Measurements from ENCODE around the gene SUGP1.

SUGP1 gene

GRCh38 chr19:19270749-19271571 is 49.3 kb downstream of the SUGP1 start:
- Mint-ChIP-seq H3K9me3 (no peaks in the 10 kb centered on the region), H3K36me3 (ENCODE audit: low read depth) (peaks cover 9% of the 10 kb centered on the region), H3K4me1 (ENCODE audit: low read depth) (peaks cover 4% of the 10 kb centered on the region), H3K27me3 (ENCODE audit: low read depth) (peaks cover 30% of the 10 kb centered on the region), H3K27ac (no peak overlapping the region), H3K4me3 (no peak overlapping the region)

GRCh38 chr19:19269952-19270694 is 50.2 kb downstream of the SUGP1 start:
- H3K27me3 Mint-ChIP-seq (ENCODE audit: low read depth), result peaks cover 36% of the 10 kb centered on the region
- H3K36me3 Mint-ChIP-seq (ENCODE audit: low read depth), result peaks cover 9% of the 10 kb centered on the region
- no peak overlapping the region for H3K27ac Mint-ChIP-seq
- H3K9me3 Mint-ChIP-seq, result no peaks in the 10 kb centered on the region
- peaks cover 4% of the 10 kb centered on the region for H3K4me1 Mint-ChIP-seq (ENCODE audit: low read depth)
- H3K4me3 Mint-ChIP-seq, result no peak overlapping the region

- peaks cover 36% of the 10 kb centered on the region for H3K27me3 Mint-ChIP-seq (ENCODE audit: low read depth)
- H3K4me3 Mint-ChIP-seq, result no peak overlapping the region
- peaks cover 5% of the 10 kb centered on the region for H3K36me3 Mint-ChIP-seq (ENCODE audit: low read depth)
- H3K4me1 Mint-ChIP-seq (ENCODE audit: low read depth), result peaks cover 4% of the 10 kb centered on the region
- H3K27ac Mint-ChIP-seq, result no peak overlapping the region
- no peaks in the 10 kb centered on the region for H3K9me3 Mint-ChIP-seq
Measured at GRCh38 chr19:19268453-19269385, 51.6 kb downstream of the SUGP1 start.

GRCh38 chr19:19267305-19267704 is 53.0 kb downstream of the SUGP1 start:
- peaks cover 40% of the 10 kb centered on the region for H3K27me3 Mint-ChIP-seq (ENCODE audit: low read depth)
- peaks cover under 1% of the 10 kb centered on the region for H3K36me3 Mint-ChIP-seq (ENCODE audit: low read depth)
- no peaks in the 10 kb centered on the region for H3K9me3 Mint-ChIP-seq
- H3K27ac Mint-ChIP-seq, result no peak overlapping the region
- peaks cover 2% of the 10 kb centered on the region for H3K4me1 Mint-ChIP-seq (ENCODE audit: low read depth)
- no peak overlapping the region for H3K4me3 Mint-ChIP-seq

GRCh38 chr19:19263886-19264487 is 56.3 kb downstream of the SUGP1 start:
- Mint-ChIP-seq H3K36me3 (ENCODE audit: low read depth) (no peaks in the 10 kb centered on the region), H3K4me1 (ENCODE audit: low read depth) (peaks cover 2% of the 10 kb centered on the region), H3K27ac (no peak overlapping the region), H3K9me3 (no peaks in the 10 kb centered on the region), H3K4me3 (no peak overlapping the region), H3K27me3 (ENCODE audit: low read depth) (peaks cover 55% of the 10 kb centered on the region)

GRCh38 chr19:19262190-19263057 is 57.9 kb downstream of the SUGP1 start:
- Mint-ChIP-seq H3K27me3 (ENCODE audit: low read depth) (peaks cover 55% of the 10 kb centered on the region), H3K4me1 (ENCODE audit: low read depth) (peaks cover 2% of the 10 kb centered on the region), H3K4me3 (no peak overlapping the region), H3K9me3 (no peaks in the 10 kb centered on the region), H3K27ac (no peak overlapping the region), H3K36me3 (ENCODE audit: low read depth) (no peaks in the 10 kb centered on the region)

GRCh38 chr19:19261350-19262189 is 58.7 kb downstream of the SUGP1 start:
- peaks cover 2% of the 10 kb centered on the region for H3K4me1 Mint-ChIP-seq (ENCODE audit: low read depth)
- no peak overlapping the region for H3K27ac Mint-ChIP-seq
- H3K4me3 Mint-ChIP-seq, result no peak overlapping the region
- H3K36me3 Mint-ChIP-seq (ENCODE audit: low read depth), result no peaks in the 10 kb centered on the region
- peaks cover 60% of the 10 kb centered on the region for H3K27me3 Mint-ChIP-seq (ENCODE audit: low read depth)
- H3K9me3 Mint-ChIP-seq, result no peaks in the 10 kb centered on the region

GRCh38 chr19:19260417-19261214 is 59.7 kb downstream of the SUGP1 start:
- H3K4me3 Mint-ChIP-seq, result no peak overlapping the region
- peaks cover 60% of the 10 kb centered on the region for H3K27me3 Mint-ChIP-seq (ENCODE audit: low read depth)
- no peaks in the 10 kb centered on the region for H3K36me3 Mint-ChIP-seq (ENCODE audit: low read depth)
- H3K4me1 Mint-ChIP-seq (ENCODE audit: low read depth), result peaks cover 2% of the 10 kb centered on the region
- no peaks in the 10 kb centered on the region for H3K9me3 Mint-ChIP-seq
- H3K27ac Mint-ChIP-seq, result no peak overlapping the region

- Mint-ChIP-seq H3K36me3 (ENCODE audit: low read depth) (no peaks in the 10 kb centered on the region), H3K9me3 (no peaks in the 10 kb centered on the region), H3K27ac (no peak overlapping the region), H3K4me3 (no peak overlapping the region), H3K27me3 (ENCODE audit: low read depth) (peaks cover 53% of the 10 kb centered on the region), H3K4me1 (ENCODE audit: low read depth) (peaks cover 2% of the 10 kb centered on the region)
Measured at GRCh38 chr19:19259741-19260140, 60.6 kb downstream of the SUGP1 start.

- Mint-ChIP-seq H3K4me1 (ENCODE audit: low read depth) (peaks cover 2% of the 10 kb centered on the region), H3K27ac (no peak overlapping the region), H3K4me3 (no peak overlapping the region)
Measured at GRCh38 chr19:19258589-19259338, 61.5 kb downstream of the SUGP1 start.

GRCh38 chr19:19257836-19258588 is 62.3 kb downstream of the SUGP1 start:
- Mint-ChIP-seq H3K36me3 (ENCODE audit: low read depth) (no peaks in the 10 kb centered on the region), H3K27me3 (ENCODE audit: low read depth) (peaks cover 46% of the 10 kb centered on the region), H3K9me3 (no peaks in the 10 kb centered on the region), H3K4me3 (no peak overlapping the region), H3K4me1 (ENCODE audit: low read depth) (peaks cover 2% of the 10 kb centered on the region), H3K27ac (no peak overlapping the region)

More at GRCh38 chr19:19258589-19259338, 61.5 kb downstream of the SUGP1 start:
- Mint-ChIP-seq H3K36me3 (ENCODE audit: low read depth) (no peaks in the 10 kb centered on the region), H3K27me3 (ENCODE audit: low read depth) (peaks cover 53% of the 10 kb centered on the region), H3K9me3 (no peaks in the 10 kb centered on the region)

Data from T-helper 1 cell treated with Interleukin-12 subunit alpha and Interleukin-12 subunit beta and Interleukin-4 antibody, amounts not matched to agents 30 μg/mL and 1 μg/mL, for 36 hours (primary cell).